ENCODE measurements around the gene OR6M1. TPM values are rescaled to one million over a fixed set of nuclear protein-coding genes. Genes with fewer than 3 reads are reported as not detected.

The OR6M1 gene
- total and polyA plus RNA-seq, 9 of the 15 experiments (the other 6 are each of a cell fraction or from before 2014, with no cell fraction given), result not detected

GRCh38 chr11:123800036-123800435, 6.1 kb downstream of the OR6M1 start:
- no peaks in the 10 kb centered on the region for H3K4me1 ChIP-seq (replicated peaks in 1 of 2; ENCODE audit: control insufficient read depth in 2 of 2, insufficient read depth in 2 of 2, low read length in 2 of 2)
- no peaks in the 10 kb centered on the region for H3K36me3 ChIP-seq (ENCODE audit: control insufficient read depth, insufficient read depth, low read length)
- ChIA-PET CTCF (ENCODE audit: low intra/inter-chr PET ratio) (no interaction called here), POLR2A (no interaction called here)
- no peaks in the 10 kb centered on the region for H4K20me1 ChIP-seq (replicated peaks; ENCODE audit: control insufficient read depth, insufficient read depth, low read length)
- H3K79me2 ChIP-seq (ENCODE audit: control insufficient read depth, insufficient read depth, low read length), result no peaks in the 10 kb centered on the region
- no peak overlapping the region for H3K27ac ChIP-seq (ENCODE audit: extremely low read depth, low read depth, low read length)
- in situ Hi-C loops (cut with MboI), result no loop called here
- H3K4me3 ChIP-seq, result no peak overlapping the region
- FAIRE-seq (no peak), ATAC-seq (no peak), DNase-seq (ENCODE audit: extremely low read depth in 1 of 4, low spot score in 3 of 4) (no peak)
- H3K9me3 ChIP-seq (replicated peaks; ENCODE audit: control insufficient read depth, insufficient read depth, low read depth, low read length), result no peaks in the 10 kb centered on the region
- no peak overlapping the region for H3K9ac ChIP-seq (ENCODE audit: insufficient read depth in 1 of 2, low read depth in 2 of 2, low read length in 2 of 2)
- no peak overlapping the region for H3K4me2 ChIP-seq (ENCODE audit: insufficient read depth, low read length)
- no TSS peak for BruUV-seq (replicated peaks)
- TF ChIP-seq SP2 (IDR thresholded peaks at IDR 0.05; ENCODE audit: extremely low read depth, low read depth, low read length, poor library complexity, severe bottlenecking) (no peak), CEBPG (CRISPR knock-in tag; IDR thresholded peaks at IDR 0.05) (no peak), CEBPG (tag; conservative IDR thresholded peaks at IDR 0.05 in 1 of 2, IDR thresholded peaks at IDR 0.05 in 1 of 2) (no peak), GTF2E2 (tag; IDR thresholded peaks at IDR 0.05) (no peak), SMAD4 (CRISPR knock-in tag; conservative IDR thresholded peaks at IDR 0.05) (no peak), ZNF77 (CRISPR knock-in tag; IDR thresholded peaks at IDR 0.05) (no peak), ZEB2 (IDR thresholded peaks at IDR 0.05) (no peak), CHD2 (IDR thresholded peaks at IDR 0.05; ENCODE audit: low read depth, low read length) (no peak), CEBPB (tag; IDR thresholded peaks at IDR 0.05) (no peak)
- H2AFZ ChIP-seq (ENCODE audit: low read depth, low read length), result no peak overlapping the region
- H3K9me1 ChIP-seq (ENCODE audit: control insufficient read depth, insufficient read depth, low read length), result no peaks in the 10 kb centered on the region
- H3K27me3 ChIP-seq (ENCODE audit: control insufficient read depth in 2 of 2, insufficient read depth in 2 of 2, low read length in 2 of 2), result no peaks in the 10 kb centered on the region
- intact Hi-C loops (cut with micrococcal nuclease), result no loop called here
- WGBS (ENCODE audit: insufficient coverage, low coverage, missing lambda C conversion rate), result 3% methylated on average over 3 of the region's 3 CpGs

Measured in K562 (cell line).